ENCODE data around the gene THEMIS.

DNA sequence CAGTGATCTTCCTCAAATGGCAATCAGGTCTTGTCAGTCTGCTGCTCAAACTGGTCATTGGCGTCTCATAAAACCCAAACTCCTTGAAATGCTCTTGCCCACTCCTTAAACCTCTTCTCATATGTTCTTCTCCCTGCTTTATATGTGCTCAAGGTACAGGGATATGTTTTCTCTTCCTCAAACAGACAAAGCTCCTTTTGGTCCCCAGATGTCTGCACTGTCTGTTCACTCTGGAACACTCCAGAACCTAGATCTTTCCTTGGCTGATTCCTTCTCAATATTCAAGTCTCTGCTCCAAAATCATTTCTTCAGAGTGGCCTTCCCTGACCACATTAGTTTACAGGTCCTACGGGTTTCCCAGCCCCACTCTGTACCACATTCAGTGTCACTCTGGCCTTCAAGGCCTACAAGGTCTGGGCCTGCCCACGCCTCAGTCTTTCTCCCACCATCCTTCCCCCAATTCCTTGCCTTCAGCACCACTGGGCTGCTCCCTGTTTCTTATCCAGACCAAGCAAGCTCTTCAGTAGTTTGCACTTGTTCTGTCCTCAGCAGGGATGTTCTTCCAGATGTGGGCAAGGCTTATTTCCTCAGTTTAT, 9.0 kb downstream of the THEMIS start:
- TF ChIP-seq, protein P1, sequence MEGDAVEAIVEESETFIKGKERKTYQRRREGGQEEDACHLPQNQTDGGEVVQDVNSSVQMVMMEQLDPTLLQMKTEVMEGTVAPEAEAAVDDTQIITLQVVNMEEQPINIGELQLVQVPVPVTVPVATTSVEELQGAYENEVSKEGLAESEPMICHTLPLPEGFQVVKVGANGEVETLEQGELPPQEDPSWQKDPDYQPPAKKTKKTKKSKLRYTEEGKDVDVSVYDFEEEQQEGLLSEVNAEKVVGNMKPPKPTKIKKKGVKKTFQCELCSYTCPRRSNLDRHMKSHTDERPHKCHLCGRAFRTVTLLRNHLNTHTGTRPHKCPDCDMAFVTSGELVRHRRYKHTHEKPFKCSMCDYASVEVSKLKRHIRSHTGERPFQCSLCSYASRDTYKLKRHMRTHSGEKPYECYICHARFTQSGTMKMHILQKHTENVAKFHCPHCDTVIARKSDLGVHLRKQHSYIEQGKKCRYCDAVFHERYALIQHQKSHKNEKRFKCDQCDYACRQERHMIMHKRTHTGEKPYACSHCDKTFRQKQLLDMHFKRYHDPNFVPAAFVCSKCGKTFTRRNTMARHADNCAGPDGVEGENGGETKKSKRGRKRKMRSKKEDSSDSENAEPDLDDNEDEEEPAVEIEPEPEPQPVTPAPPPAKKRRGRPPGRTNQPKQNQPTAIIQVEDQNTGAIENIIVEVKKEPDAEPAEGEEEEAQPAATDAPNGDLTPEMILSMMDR (IDR thresholded peaks at IDR 0.05 in 4 of 5, conservative IDR thresholded peaks at IDR 0.05 in 1 of 5) = no peak
- no peak for TF ChIP-seq POLR2A (IDR thresholded peaks at IDR 0.05)
